Activated CD4-positive, alpha-beta memory T cell treated with anti-CD3 and anti-CD28 coated beads for 36 hours (primary cell): Measurements from ENCODE around the gene CARMIL1. TPM values are rescaled to one million over a fixed set of nuclear protein-coding genes. Genes with fewer than 3 reads are reported as not detected.

Source experiments
- CTCF ChIA-PET: fragments of 350-600 bp; sonication (Branson Sonifier 250); formaldehyde crosslinking; loops from one replicate; lab custom pipeline; 2021; ENCODE audit warnings: antibody characterized with exemption, inconsistent platforms; lab: Charles Lee
- POLR2A ChIA-PET: fragments of 350-600 bp; sonication (Branson Sonifier 250); formaldehyde crosslinking; loops from one replicate; lab custom pipeline; 2021; ENCODE audit warnings: antibody characterized with exemption; lab: Charles Lee
- DNase-seq: peaks from one replicate; pipeline ENCODE4 v3.0.0-alpha.2; 2020
- H3K27ac Mint-ChIP-seq: one replicate; pipeline ENCODE4 v1.8.0; 2021; ENCODE audit warnings: mixed read lengths
- H3K27me3 Mint-ChIP-seq: one replicate; pipeline ENCODE4 v1.8.0; 2021; ENCODE audit warnings: mixed read lengths
- H3K36me3 Mint-ChIP-seq: one replicate; pipeline ENCODE4 v1.8.0; 2021; ENCODE audit warnings: mixed read lengths
- H3K4me1 Mint-ChIP-seq: one replicate; pipeline ENCODE4 v1.8.0; 2021; ENCODE audit warnings: low read depth, mixed read lengths
- H3K4me3 Mint-ChIP-seq: one replicate; pipeline ENCODE4 v1.8.0; 2021; ENCODE audit warnings: mild to moderate bottlenecking, mixed read lengths
- H3K9me3 Mint-ChIP-seq: one replicate; pipeline ENCODE4 v1.8.0; 2021; ENCODE audit warnings: mixed read lengths
- intact Hi-C: fragments of 100-400 bp; cut with micrococcal nuclease; formaldehyde crosslinking; loops from one replicate; pipeline ENCODE4 v1.15.1; 2023
- total RNA-seq, 2 experiments: library from RNA; stranded (reverse); gene quantifications; one replicate each; pipeline ENCODE4 v1.2.3, GENCODE V29; 2021

CARMIL1 gene
- total RNA-seq, 2 experiments from 2014 or later: 2.4 to 2.7 TPM

- POLR2A ChIA-PET: no interaction called here
- no peaks in the 10 kb centered on the region for H3K36me3 Mint-ChIP-seq
- intact Hi-C loops: no loop called here
- CTCF ChIA-PET: interaction anchor here (1.4 to 2.2 kb wide), 2 partner anchors 64 to 107 kb away, joined by 4 to 6 read pairs; no protein-coding TSS in a partner anchor
- no peak for DNase-seq
- peaks cover 2% of the 10 kb centered on the region for H3K27me3 Mint-ChIP-seq
- H3K27ac Mint-ChIP-seq: no peak overlapping the region
- H3K4me1 Mint-ChIP-seq: peaks cover 8% of the 10 kb centered on the region
- H3K9me3 Mint-ChIP-seq: no peaks in the 10 kb centered on the region
- H3K4me3 Mint-ChIP-seq: no peak overlapping the region
Observed at GRCh38 chr6:25329982-25330381, 50.8 kb downstream of the CARMIL1 start.

- intact Hi-C loops: no loop called here
- H3K27ac Mint-ChIP-seq: no peak overlapping the region
- ChIA-PET POLR2A (no interaction called here), CTCF (no interaction called here)
- H3K4me1 Mint-ChIP-seq: peaks cover 8% of the 10 kb centered on the region
- H3K9me3 Mint-ChIP-seq: no peaks in the 10 kb centered on the region
- H3K36me3 Mint-ChIP-seq: no peaks in the 10 kb centered on the region
- no peak for DNase-seq
- H3K27me3 Mint-ChIP-seq: peaks cover 2% of the 10 kb centered on the region
- no peak overlapping the region for H3K4me3 Mint-ChIP-seq
Observed at GRCh38 chr6:25330796-25331685, 51.9 kb downstream of the CARMIL1 start.

GRCh38 chr6:25332165-25332564 is 53.0 kb downstream of the CARMIL1 start:
- intact Hi-C loops: no loop called here
- Mint-ChIP-seq H3K36me3 (no peaks in the 10 kb centered on the region), H3K27me3 (peaks cover 2% of the 10 kb centered on the region), H3K27ac (no peak overlapping the region), H3K4me3 (no peak overlapping the region), H3K9me3 (no peaks in the 10 kb centered on the region), H3K4me1 (peaks cover 8% of the 10 kb centered on the region)
- ChIA-PET POLR2A (no interaction called here), CTCF (interaction anchor here (0.9 kb wide), 1 partner anchor 224 kb away, joined by 3 read pairs; no protein-coding TSS in a partner anchor)
- no peak for DNase-seq

GRCh38 chr6:25332655-25333071 is 53.5 kb downstream of the CARMIL1 start:
- Mint-ChIP-seq H3K9me3 (no peaks in the 10 kb centered on the region), H3K4me1 (peaks cover 8% of the 10 kb centered on the region), H3K36me3 (no peaks in the 10 kb centered on the region), H3K4me3 (no peak overlapping the region), H3K27me3 (peaks cover 2% of the 10 kb centered on the region), H3K27ac (no peak overlapping the region)
- ChIA-PET POLR2A (no interaction called here), CTCF (interaction anchor here (0.9 kb wide), 1 partner anchor 224 kb away, joined by 3 read pairs; no protein-coding TSS in a partner anchor)
- intact Hi-C loops: no loop called here
- DNase-seq: no peak

- no peak for DNase-seq
- H3K27me3 Mint-ChIP-seq: peaks cover 2% of the 10 kb centered on the region
- H3K9me3 Mint-ChIP-seq: no peaks in the 10 kb centered on the region
- H3K36me3 Mint-ChIP-seq: no peaks in the 10 kb centered on the region
- H3K27ac Mint-ChIP-seq: no peak overlapping the region
- H3K4me3 Mint-ChIP-seq: no peak overlapping the region
- POLR2A ChIA-PET: no interaction called here
- CTCF ChIA-PET: no interaction called here
- intact Hi-C loops: no loop called here
- H3K4me1 Mint-ChIP-seq: peaks cover 8% of the 10 kb centered on the region
Observed at GRCh38 chr6:25333471-25333870, 54.3 kb downstream of the CARMIL1 start.

- no peaks in the 10 kb centered on the region for H3K36me3 Mint-ChIP-seq
- no peak for DNase-seq
- no peak overlapping the region for H3K27ac Mint-ChIP-seq
- ChIA-PET CTCF (interaction anchor here (1.0 kb wide), 1 partner anchor 69 kb away, joined by 3 read pairs; no protein-coding TSS in a partner anchor), POLR2A (no interaction called here)
- H3K4me1 Mint-ChIP-seq: peaks cover 8% of the 10 kb centered on the region
- intact Hi-C loops: no loop called here
- H3K9me3 Mint-ChIP-seq: no peaks in the 10 kb centered on the region
- H3K4me3 Mint-ChIP-seq: no peak overlapping the region
- H3K27me3 Mint-ChIP-seq: peaks cover 2% of the 10 kb centered on the region
Observed at GRCh38 chr6:25334793-25335192, 55.6 kb downstream of the CARMIL1 start.

GRCh38 chr6:25336996-25337395 is 57.8 kb downstream of the CARMIL1 start:
- ChIA-PET POLR2A (no interaction called here), CTCF (no interaction called here)
- H3K36me3 Mint-ChIP-seq: no peaks in the 10 kb centered on the region
- no peak overlapping the region for H3K27ac Mint-ChIP-seq
- peaks cover 2% of the 10 kb centered on the region for H3K4me1 Mint-ChIP-seq
- DNase-seq: no peak
- intact Hi-C loops: no loop called here
- no peak overlapping the region for H3K4me3 Mint-ChIP-seq
- H3K9me3 Mint-ChIP-seq: no peaks in the 10 kb centered on the region
- H3K27me3 Mint-ChIP-seq: peaks cover 2% of the 10 kb centered on the region

GRCh38 chr6:25337431-25337830 is 58.3 kb downstream of the CARMIL1 start:
- H3K4me1 Mint-ChIP-seq: peaks cover 2% of the 10 kb centered on the region
- POLR2A ChIA-PET: no interaction called here
- intact Hi-C loops: no loop called here
- H3K9me3 Mint-ChIP-seq: no peaks in the 10 kb centered on the region
- no peaks in the 10 kb centered on the region for H3K36me3 Mint-ChIP-seq
- H3K27ac Mint-ChIP-seq: no peak overlapping the region
- CTCF ChIA-PET: no interaction called here
- DNase-seq: no peak
- H3K4me3 Mint-ChIP-seq: no peak overlapping the region
- H3K27me3 Mint-ChIP-seq: no peaks in the 10 kb centered on the region

- no peaks in the 10 kb centered on the region for H3K27me3 Mint-ChIP-seq
- intact Hi-C loops: no loop called here
- no peak overlapping the region for H3K4me3 Mint-ChIP-seq
- H3K36me3 Mint-ChIP-seq: no peaks in the 10 kb centered on the region
- CTCF ChIA-PET: interaction anchor here (1.2 to 1.8 kb wide), 2 partner anchors 149 kb away, joined by 4 to 6 read pairs; no protein-coding TSS in a partner anchor
- no peak overlapping the region for H3K27ac Mint-ChIP-seq
- no peak for DNase-seq
- POLR2A ChIA-PET: no interaction called here
- H3K4me1 Mint-ChIP-seq: peaks cover 4% of the 10 kb centered on the region
- no peaks in the 10 kb centered on the region for H3K9me3 Mint-ChIP-seq
Observed at GRCh38 chr6:25340431-25341202, 61.4 kb downstream of the CARMIL1 start.

GRCh38 chr6:25341203-25341552 is 62.0 kb downstream of the CARMIL1 start:
- ChIA-PET POLR2A (no interaction called here), CTCF (interaction anchor here (1.8 kb wide), 1 partner anchor 149 kb away, joined by 6 read pairs; no protein-coding TSS in a partner anchor)
- Mint-ChIP-seq H3K27ac (no peak overlapping the region), H3K27me3 (no peaks in the 10 kb centered on the region), H3K4me1 (peaks cover 4% of the 10 kb centered on the region), H3K36me3 (no peaks in the 10 kb centered on the region), H3K4me3 (no peak overlapping the region), H3K9me3 (no peaks in the 10 kb centered on the region)
- no peak for DNase-seq
- intact Hi-C loops: no loop called here

- no peaks in the 10 kb centered on the region for H3K9me3 Mint-ChIP-seq
- ChIA-PET CTCF (interaction anchor here (1.8 kb wide), 1 partner anchor 148 kb away, joined by 6 read pairs; no protein-coding TSS in a partner anchor), POLR2A (no interaction called here)
- H3K4me1 Mint-ChIP-seq: peaks cover 4% of the 10 kb centered on the region
- intact Hi-C loops: no loop called here
- H3K27ac Mint-ChIP-seq: no peak overlapping the region
- no peak for DNase-seq
- H3K4me3 Mint-ChIP-seq: no peak overlapping the region
- H3K36me3 Mint-ChIP-seq: no peaks in the 10 kb centered on the region
- no peaks in the 10 kb centered on the region for H3K27me3 Mint-ChIP-seq
Observed at GRCh38 chr6:25341923-25342619, 62.9 kb downstream of the CARMIL1 start.
